HG03558 (cell line): ENCODE measurements around the gene TBC1D25.
"Not testable (repeated sequence)": the region's sequence is repeated elsewhere in the genome, so short reads cannot be mapped to it uniquely, and the experiment has no call there.

Experiments
- ATAC-seq: cut with Tn5 transposase; IDR thresholded peaks from one replicate; pipeline ENCODE4 v1.9.1; 2021; ENCODE audit warnings: moderate number of reproducible peaks; ENCODE audit not compliant: unreplicated experiment; ENCODE audit errors: extremely low read depth

Gene TBC1D25

DNA sequence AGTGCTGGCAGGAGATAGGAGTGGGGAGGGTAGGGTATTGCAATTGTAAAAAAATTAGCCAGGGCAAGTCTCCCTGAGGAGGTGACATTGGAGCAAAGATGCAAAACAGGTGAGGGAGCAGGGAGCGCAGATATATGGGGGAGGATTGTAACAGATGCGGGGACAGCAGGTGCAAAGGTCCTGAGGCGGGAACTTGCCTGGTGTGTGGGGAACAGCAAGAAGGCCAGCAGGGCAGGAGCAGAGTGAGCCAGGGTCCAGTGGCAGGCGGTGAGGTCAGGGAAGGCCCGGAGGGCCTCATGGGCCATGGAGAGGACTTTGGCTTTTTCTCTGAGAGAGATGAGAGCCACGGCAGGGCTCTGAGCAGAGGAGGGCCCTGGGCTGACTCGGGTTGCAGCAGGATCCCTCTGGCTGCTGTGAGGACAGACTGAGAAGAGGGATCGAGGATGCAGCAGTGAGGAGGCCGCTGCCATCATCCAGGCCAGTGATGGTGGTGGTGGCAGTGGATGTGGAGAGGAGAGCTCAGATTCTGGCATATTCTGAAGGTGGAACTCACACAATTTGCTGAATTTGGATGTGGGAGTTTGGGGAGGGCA is 24.6 kb upstream of the TBC1D25 start:
- no peak for ATAC-seq

DNA sequence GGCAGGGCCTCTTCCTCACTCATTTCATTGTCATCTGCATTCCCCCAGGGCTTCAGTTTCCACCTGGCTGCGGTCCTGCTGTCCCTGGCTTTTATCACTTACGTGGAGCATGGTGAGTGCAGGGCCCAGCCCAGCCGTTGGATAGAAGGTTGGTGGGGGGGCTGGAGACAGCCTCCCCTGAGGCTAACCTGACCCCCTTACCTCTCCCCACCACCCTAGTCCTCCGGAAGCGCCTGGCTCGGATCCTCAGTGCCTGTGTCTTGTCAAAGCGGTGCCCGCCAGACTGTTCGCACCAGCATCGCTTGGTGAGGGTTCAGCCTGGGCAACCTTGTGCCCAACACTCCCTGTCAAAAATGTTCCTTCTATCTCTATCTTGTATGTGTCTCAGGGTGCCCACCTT is 23.7 kb upstream of the TBC1D25 start:
- ATAC-seq, result no peak

DNA sequence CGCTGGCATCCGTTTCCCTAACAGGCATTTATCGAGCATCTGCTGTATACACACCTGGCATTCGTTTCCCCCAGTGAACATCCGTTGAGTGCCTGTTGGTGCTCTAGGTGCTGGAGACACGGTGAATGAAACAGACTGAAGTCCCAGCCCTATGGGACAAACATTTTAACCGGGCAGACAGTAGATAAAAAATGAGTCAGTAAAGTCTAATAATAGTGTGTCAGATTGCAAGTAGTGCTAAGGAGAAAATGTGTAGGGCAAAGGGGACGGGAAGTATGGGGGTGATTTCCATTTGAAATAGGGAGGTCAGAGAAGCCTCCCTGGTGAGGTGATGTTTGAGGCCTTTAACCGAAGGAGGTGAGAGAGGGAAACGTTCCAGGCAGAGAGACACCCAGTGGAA is 23.2 kb upstream of the TBC1D25 start:
- ATAC-seq, result no peak

DNA sequence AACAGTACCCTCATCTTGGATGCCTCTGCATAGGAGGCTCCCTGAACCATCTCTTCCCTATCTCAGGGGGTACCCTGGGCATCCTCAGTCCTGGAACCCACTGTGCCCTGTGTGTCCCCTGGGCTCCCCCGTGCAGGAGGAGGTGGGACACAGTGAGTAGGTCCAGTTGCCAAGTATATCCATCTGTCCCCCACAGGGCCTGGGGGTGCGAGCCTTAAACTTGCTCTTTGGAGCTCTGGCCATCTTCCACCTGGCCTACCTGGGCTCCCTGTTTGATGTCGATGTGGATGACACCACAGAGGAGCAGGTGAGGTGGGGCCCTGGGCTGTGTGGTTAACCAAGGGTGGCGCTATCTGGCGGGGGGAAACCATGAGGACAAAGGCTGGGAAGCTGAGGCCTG is 22.5 kb upstream of the TBC1D25 start:
- no peak for ATAC-seq

DNA sequence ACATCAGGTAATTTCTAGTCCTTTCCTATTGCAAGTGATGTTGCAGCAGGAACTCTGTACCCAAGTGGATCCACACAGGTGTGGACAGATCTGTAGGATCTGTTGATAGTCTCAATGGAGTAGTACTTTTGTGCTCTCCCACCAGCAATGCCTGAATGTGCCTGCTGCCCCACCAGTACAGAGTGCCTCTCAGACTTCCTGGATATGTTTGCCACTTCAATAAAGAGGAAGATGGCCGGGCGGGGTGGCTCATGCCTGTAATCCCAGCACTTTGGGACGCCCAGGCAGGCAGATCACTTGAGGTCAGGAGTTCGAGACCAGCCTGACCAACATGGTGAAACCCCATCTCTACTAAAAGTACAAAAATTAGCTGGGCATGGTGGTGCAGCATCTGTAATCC is 20.0 kb upstream of the TBC1D25 start:
- not testable (repeated sequence) for ATAC-seq

DNA sequence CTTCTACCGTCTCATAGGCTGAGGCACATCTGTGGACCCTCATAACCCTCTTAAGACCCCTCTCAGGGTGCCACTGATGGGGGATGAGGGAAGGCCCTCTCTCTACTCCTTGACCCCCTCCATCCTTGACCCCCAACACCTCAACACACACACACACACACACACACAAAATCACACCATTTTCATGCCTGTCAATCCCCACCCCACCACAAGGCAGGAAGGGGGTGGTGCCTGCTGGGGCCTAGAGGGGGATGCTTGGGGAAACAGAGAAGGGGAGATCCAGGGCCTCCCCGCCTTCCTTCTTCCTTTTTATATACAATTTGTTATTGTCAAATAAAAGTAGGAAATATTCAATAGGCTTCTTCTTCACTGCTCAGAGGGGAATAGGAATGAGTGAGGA is 19.1 kb upstream of the TBC1D25 start:
- no peak for ATAC-seq

DNA sequence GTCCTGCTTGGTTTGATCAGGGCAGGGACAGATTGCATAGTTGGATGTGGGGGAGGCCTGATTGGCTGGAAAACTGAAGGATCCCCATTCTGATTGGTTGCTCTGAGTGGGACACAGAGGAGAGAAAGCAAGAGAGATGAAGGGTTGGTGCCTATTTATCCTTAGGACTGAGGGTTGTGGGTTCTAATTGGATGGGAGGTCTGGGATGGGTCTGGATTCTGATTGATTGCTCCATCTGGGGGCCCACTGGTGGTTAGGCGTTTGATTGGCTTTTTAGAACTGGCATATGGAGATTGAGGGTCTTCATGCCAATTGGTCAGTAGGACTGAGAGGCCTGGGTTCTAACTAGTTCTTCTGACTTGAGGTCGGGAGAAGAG is 18.6 kb upstream of the TBC1D25 start:
- ATAC-seq, result no peak

DNA sequence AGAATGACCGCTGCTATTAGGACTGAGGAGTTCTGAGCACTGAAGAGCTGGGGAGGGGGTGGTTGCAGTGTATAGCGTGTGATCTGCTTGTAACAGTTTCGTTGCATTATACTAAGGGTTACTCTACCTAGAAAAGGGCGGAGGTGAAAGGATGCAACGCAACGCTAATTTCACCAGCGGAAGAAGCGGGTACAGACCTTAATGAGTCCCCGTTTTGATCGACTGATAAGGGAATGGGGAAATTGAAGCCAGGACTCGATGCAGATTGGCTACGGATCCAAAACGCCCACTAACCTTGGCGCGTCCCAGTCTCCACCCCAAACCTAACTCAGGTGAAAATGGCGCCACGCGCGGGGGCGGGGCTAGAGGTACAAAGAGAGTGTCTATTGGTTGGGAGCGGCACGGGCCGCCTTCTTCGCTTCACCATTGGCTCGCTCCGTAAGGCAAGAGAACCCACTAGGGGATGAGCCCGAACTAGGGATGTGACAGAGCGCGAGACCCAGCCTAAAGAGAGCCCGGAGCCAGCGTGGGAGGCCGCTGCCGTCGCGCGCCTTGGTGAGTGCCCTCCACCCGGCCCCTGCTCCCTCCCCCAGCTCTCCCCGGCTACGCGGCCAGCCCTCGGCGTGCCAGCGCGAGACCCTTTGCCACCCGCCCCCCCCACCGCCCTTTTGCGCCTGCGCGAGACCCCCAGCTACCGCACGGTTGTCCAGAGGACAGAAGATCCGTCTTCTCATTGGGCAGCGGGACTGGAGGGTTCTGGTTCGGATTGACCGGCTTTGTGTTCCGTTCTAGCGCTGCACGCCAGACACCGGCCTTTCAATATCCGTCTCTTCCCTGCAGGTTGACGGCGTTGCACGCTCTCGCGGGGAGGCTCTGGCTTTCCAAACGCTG is 17.9 kb upstream of the TBC1D25 start, which contains the start of gene EBP:
EBP (plus strand) TSS at position 456 of the 891 bp plus-strand sequence. CDS start 1,964 bp downstream, outside the sequence.
- ATAC-seq, result peak; percentile 91

DNA sequence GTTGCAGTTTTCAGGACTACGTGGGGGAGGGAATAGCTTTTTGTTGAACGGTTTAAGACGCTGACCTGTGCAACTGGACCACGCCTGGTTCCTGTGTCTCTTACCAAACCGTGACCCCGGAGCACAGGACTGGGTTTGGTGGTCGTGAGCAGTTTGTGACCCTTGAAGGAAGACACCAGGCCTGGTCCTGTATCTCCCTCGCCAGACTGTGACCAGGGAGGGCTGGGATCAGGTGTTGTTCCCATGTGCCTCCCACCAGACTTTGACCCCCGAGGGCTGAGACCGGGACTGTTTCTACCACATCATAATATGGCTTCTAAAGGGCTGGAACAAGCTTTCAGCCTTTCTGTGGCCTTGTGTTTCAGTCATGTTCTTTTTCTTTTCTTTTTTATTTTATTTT is 17.2 kb upstream of the TBC1D25 start:
- ATAC-seq, result no peak

DNA sequence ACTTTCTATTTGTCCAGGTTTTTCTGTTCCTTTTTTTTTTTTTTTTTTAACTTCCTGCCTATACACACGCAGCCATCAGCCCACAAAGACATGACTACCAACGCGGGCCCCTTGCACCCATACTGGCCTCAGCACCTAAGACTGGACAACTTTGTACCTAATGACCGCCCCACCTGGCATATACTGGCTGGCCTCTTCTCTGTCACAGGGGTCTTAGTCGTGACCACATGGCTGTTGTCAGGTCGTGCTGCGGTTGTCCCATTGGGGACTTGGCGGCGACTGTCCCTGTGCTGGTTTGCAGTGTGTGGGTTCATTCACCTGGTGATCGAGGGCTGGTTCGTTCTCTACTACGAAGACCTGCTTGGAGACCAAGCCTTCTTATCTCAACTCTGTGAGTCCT is 15.8 kb upstream of the TBC1D25 start:
- ATAC-seq, result no peak

DNA sequence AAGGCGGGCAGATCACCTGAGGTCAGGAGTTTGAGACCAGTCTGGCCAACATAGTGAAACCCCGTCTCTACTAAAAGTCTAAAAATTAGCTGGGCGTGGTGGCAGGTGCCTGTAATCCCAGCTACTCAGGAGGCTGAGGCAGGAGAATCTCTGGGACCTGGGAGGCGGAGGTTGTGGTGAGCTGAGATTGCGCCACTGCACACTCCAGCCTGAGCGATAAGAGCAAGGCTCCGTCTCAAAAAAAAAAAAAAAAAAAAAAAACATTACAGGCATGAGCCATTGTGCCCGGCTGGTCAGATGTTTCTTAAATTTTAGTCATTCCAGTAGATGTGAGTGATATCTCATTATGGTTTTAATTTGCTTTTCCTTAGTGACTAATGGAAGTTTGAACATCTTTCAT is 13.7 kb upstream of the TBC1D25 start:
- not testable (repeated sequence) for ATAC-seq

DNA sequence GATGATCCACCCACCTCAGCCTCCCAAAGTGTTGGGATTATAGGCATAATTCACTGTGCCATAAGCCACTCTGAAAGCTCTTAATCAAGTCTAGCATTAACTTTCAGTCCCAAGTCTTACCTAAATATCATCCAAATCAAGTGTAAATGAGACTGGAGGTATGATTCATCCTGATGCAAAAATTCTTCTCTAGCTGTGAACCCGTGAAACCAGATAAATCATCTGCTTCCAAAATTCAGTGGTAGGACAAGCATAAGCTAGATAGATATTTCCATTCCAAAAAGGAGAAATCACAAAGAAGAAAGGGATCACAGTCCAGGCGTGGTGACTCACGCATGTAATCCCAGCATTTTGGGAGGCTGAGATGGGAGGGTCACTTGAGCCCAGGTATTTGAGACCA is 8.8 kb upstream of the TBC1D25 start:
- no peak for ATAC-seq

DNA sequence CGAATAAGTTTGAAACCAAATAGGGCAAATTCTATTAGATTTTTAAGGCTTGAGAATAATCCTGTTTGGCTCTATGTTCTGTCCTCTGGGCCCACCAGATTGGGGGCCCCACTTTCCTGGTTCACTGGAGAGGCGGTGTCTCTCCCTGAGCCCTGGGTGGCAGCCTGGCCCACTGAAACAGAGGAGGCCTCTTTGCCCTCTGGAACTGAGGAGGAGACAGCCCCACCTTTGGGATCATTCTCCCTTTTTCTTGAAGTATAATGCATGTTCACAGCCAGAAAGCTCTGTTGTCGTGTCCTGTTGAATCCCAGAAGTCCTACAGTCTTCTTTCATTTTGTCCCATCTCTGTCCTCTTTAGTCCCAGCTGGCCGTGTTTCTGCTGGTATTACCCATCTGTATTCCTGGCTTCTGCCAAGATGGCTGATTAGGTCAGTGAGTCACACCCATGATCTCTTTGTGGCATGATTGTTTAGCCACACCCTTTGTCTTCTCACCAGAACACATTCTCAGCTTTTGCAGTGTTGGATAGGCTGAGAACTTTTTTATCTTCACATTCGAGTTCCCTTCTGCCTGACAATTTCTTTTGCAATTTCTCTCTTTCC is 8.1 kb upstream of the TBC1D25 start:
- no peak for ATAC-seq

DNA sequence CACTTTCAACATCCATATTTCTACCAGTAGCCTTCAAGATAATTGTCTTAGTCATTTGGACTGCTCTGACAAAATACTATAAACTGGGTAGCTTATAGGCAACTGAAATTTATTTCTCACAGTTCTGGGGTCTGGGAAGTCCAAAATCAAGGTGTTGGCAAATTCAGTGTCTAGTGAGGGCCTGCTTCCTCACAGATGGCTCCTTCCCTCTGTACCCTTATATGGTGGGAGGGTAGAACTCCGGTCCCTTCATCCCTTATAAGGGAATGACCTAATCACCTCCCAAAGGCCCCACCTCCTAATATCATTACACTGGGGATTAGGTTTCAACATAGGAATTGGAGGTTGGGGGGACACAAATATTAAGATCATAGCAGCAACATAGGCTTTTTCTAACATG is 7.4 kb upstream of the TBC1D25 start:
- ATAC-seq, result no peak

DNA sequence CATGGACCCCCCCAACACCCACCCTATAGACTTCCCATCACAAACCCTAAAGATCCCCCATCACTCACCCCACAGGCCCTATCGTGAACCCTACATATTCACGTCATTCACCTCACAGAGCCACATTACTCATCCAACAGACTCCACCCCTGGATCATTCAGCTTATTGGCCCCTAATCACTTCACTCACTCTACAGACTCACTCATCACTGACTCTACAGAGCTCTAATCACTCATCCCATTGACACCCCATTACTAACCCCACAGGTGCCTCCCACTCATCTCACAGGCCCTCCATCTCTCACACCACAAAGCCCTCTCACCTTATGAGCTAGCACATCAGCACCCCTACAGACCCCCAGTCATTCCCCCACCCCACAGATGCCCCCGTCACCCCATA is 6.3 kb upstream of the TBC1D25 start:
- no peak for ATAC-seq

DNA sequence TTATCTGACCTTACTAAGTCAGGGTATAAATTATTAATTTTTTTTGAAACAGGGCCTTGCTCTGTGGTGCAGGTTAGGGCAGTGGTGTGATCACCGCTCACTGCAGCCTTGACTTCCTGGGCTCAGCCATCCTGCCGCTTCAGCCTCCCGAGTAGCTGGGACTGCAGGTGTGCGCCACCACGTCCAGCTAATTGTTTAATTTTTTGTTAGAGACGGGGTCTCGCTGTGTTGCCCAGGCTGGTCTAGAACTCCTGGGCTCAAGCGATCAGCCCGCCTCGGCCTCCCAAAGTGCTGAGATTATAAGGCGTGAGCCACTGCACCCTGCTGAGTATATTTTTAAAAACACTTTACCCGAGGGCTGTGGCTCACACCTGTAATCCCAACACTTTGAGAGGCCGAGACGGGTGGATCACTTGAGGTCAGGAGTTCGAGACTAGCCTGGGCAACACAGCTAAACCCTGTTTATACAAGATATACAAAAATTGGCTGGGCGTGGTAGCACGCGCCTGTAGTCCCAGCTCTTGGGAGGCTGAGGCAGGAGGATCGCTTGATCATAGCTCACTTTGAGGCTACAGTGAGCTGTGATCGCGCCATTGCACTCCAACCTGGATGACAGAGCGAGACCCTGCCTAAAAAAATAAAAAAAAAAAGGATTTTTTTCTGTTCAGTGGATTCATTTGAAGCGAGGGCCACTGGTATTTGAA is 721 bp upstream of the TBC1D25 start:
- ATAC-seq, result no peak

DNA sequence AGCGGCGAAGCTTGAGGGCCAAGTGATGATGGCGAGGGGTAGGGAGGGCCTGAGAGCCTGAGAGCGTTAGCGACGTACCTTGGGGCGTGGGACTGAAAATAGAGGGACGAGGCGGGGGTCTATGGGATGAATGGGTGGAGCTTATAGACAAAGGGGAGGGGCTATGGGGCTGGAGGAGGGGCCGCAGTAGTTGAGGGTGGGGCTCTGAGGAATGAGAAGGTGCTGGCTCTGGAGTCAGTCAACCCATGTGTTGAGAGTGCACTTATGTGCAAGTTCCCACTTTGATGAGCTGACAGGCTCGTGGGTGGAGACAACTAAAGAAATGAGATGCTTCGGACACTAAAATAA is 488 bp downstream of the TBC1D25 start:
- ATAC-seq, result no peak

DNA sequence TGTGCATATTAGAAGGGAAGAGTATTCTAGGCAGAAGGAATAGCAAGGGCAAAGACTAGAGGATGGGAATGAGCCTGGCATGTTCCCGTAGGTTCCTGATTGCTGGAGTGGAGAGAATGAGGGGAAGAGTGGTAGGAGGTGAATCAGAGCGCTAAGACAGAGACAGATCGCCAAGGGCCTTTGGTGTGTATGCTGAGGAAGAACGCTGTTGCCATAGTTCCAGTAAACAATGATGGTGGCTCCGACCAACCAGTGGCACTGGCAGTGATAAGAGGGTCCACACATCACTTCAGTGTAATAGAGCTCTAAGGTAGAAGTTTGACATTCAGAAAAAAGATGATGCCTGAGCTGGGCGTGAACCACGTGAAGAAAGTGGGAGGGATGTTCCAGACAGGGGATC is 966 bp downstream of the TBC1D25 start:
- ATAC-seq, result no peak

DNA sequence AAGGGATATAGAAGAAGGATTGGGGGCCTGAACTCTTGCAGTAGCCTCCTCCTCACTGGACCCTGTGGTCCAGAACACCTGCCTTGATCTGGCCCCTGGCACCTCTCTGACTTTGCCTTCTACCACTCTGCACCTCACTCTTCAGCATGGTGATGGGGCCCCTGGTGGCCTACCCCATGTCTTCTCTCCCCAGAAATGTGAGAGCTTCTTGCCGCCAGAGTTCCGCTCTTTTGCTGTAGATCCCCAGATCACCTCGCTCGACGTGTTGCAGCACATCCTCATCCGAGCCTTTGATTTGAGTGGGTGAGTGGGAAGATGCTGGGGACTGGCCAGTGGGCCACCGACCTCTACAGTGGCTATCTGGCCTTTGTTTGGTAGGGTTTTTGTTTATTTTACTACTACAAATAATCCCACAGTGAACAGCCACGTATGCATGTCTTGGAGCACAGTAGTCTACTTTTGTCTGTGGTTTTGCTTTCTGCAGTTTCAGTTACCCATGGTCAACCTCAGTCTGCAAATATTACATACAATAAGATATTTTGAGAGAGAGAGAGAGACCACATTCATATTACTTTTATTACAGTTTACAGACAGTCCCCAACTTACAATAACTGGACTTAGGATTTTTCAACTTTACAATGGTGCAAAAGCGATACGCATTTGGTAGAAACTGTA is 1.8 kb downstream of the TBC1D25 start:
- no peak for ATAC-seq

DNA sequence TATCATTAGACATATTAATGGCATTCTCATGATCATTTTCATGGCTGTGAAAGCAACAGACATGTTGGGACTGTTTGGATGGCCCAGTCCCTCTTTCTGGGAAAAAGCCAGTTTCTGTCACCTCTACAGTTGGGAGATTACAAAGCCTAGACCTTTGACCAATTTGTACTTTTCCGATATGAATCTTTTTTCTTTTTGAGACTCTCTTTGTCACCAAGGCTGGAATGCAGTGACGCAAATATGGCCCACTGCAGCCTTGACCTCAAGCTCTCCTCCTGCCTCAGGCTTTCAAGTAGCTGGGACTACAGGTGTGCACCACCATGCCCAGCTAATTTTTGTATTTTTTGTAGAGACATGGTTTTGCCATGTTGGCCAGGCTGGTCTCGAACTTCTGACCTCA is 9.4 kb downstream of the TBC1D25 start:
- no peak for ATAC-seq
